Vagina (tissue), 2 donors: Measurements from ENCODE around the gene INHBC. TPM values are rescaled to one million over a fixed set of nuclear protein-coding genes. Genes with fewer than 3 reads are reported as not detected.

Source experiments
- DNase-seq, 2 donors: peaks; one replicate each; pipeline ENCODE4 v3.0.0-alpha.2; 2017; ENCODE audit errors: extremely low spot score in 2 of 2
- H3K27ac ChIP-seq: fragments of 200-600 bp; sonication (generic); one replicate; pipeline ENCODE4 v1.5.1; 2019
- H3K27me3 ChIP-seq: fragments of 200-600 bp; sonication (generic); one replicate; pipeline ENCODE4 v1.5.1; 2019
- H3K36me3 ChIP-seq, 2 donors: fragments of 200-600 bp; sonication (generic); one replicate each; pipeline ENCODE4 v1.5.1; 2017 to 2019
- H3K4me1 ChIP-seq: fragments of 200-600 bp; sonication (generic); one replicate; pipeline ENCODE4 v1.5.1; 2019
- H3K4me3 ChIP-seq, 2 donors: fragments of 200-600 bp; sonication (generic); 1 replicate in 1 of 2; 2 replicates in 1 of 2; pipeline ENCODE4 v1.5.1; 2016 to 2019
- H3K9me3 ChIP-seq: fragments of 200-600 bp; sonication (generic); one replicate; pipeline ENCODE4 v1.5.1; 2019
- CTCF ChIP-seq, 3 experiments: fragments of 450-650 bp in 2 of 3; fragments of 200-600 bp in 1 of 3; sonication (generic) in 1 of 3; IDR thresholded peaks; one replicate each; pipeline ENCODE4 v1.5.1; 2017 to 2019; ENCODE audit warnings: antibody characterized with exemption in 3 of 3, mild to moderate bottlenecking in 2 of 3, moderate library complexity in 2 of 3
- POLR2A ChIP-seq, 2 donors: fragments of 450-650 bp; IDR thresholded peaks; one replicate each; pipeline ENCODE4 v1.6.1; 2017; ENCODE audit warnings: antibody characterized with exemption in 2 of 2, mild to moderate bottlenecking in 2 of 2, moderate library complexity in 2 of 2
- POLR2AphosphoS5 ChIP-seq, 2 donors: sonication (generic); formaldehyde crosslinking; IDR thresholded peaks; one replicate each; pipeline ENCODE4 v1.9.0; 2017; ENCODE audit warnings: antibody characterized with exemption in 2 of 2, mild to moderate bottlenecking in 2 of 2, low read depth in 1 of 2; ENCODE audit not compliant: insufficient read depth in 1 of 2
- intact Hi-C: fragments of 100-400 bp; cut with DNase I; formaldehyde crosslinking; loops from one replicate; pipeline ENCODE4 v1.15.1; 2023
- total RNA-seq: library from RNA; depleted of rRNA; stranded (reverse); fragments of >200 nt; gene quantifications from one replicate; pipeline ENCODE4 v1.2.3, GENCODE V29; 2016

Gene INHBC
- total RNA-seq, 1 donor from 2014 or later = not detected

- intact Hi-C loops = no loop called here
- H3K36me3 ChIP-seq = no peaks in the 10 kb centered on the region
- no peak for TF ChIP-seq CTCF (IDR thresholded peaks at IDR 0.05)
- TF ChIP-seq POLR2AphosphoS5 (IDR thresholded peaks at IDR 0.05; ENCODE audit: insufficient read depth in 1 of 2, low read depth in 1 of 2) = no peak
- no peak for TF ChIP-seq POLR2A (IDR thresholded peaks at IDR 0.05)
- no peak for DNase-seq
- H3K27me3 ChIP-seq = no peaks in the 10 kb centered on the region
- H3K9me3 ChIP-seq = no peaks in the 10 kb centered on the region
- H3K4me3 ChIP-seq = no peak overlapping the region
- H3K27ac ChIP-seq = no peak overlapping the region
- H3K4me1 ChIP-seq = peaks cover 2% of the 10 kb centered on the region
These were observed 33.3 kb downstream of the INHBC start for GRCh38 chr12:57467915-57468314.

GRCh38 chr12:57469296-57470164 lies 34.9 kb downstream of the INHBC start:
- Histone ChIP-seq H3K9me3 (no peaks in the 10 kb centered on the region), H3K27ac (no peak overlapping the region), H3K36me3 (no peaks in the 10 kb centered on the region), H3K4me3 (no peak overlapping the region), H3K4me1 (no peaks in the 10 kb centered on the region), H3K27me3 (peaks cover 1% of the 10 kb centered on the region)
- TF ChIP-seq POLR2AphosphoS5 (IDR thresholded peaks at IDR 0.05; ENCODE audit: insufficient read depth in 1 of 2, low read depth in 1 of 2) (no peak), POLR2A (IDR thresholded peaks at IDR 0.05) (no peak), CTCF (IDR thresholded peaks at IDR 0.05) (no peak)
- DNase-seq = no peak
- intact Hi-C loops = no loop called here

GRCh38 chr12:57470286-57470969 lies 35.8 kb downstream of the INHBC start:
- intact Hi-C loops = no loop called here
- DNase-seq = no peak
- H3K4me3 ChIP-seq = no peak overlapping the region
- H3K4me1 ChIP-seq = peaks cover 9% of the 10 kb centered on the region
- H3K27ac ChIP-seq = no peak overlapping the region
- H3K27me3 ChIP-seq = peaks cover 10% of the 10 kb centered on the region
- H3K36me3 ChIP-seq = no peaks in the 10 kb centered on the region
- TF ChIP-seq CTCF (IDR thresholded peaks at IDR 0.05) (no peak), POLR2AphosphoS5 (IDR thresholded peaks at IDR 0.05; ENCODE audit: insufficient read depth in 1 of 2, low read depth in 1 of 2) (no peak), POLR2A (IDR thresholded peaks at IDR 0.05) (no peak)
- no peaks in the 10 kb centered on the region for H3K9me3 ChIP-seq

GRCh38 chr12:57470970-57471656 lies 36.5 kb downstream of the INHBC start:
- Histone ChIP-seq H3K27me3 (peaks cover 12% of the 10 kb centered on the region), H3K36me3 (no peaks in the 10 kb centered on the region), H3K4me1 (peaks cover 16% of the 10 kb centered on the region), H3K9me3 (no peaks in the 10 kb centered on the region), H3K27ac (no peak overlapping the region), H3K4me3 (no peak overlapping the region)
- no peak for DNase-seq
- TF ChIP-seq CTCF (IDR thresholded peaks at IDR 0.05) (no peak), POLR2A (IDR thresholded peaks at IDR 0.05) (no peak), POLR2AphosphoS5 (IDR thresholded peaks at IDR 0.05; ENCODE audit: insufficient read depth in 1 of 2, low read depth in 1 of 2) (no peak)
- intact Hi-C loops = no loop called here
